Measurements from ENCODE around the gene MCC. TPM values are rescaled to one million over a fixed set of nuclear protein-coding genes. Genes with fewer than 3 reads are reported as not detected.

MCC gene
- total RNA-seq, 2 donors from 2014 or later, result 7.5 to 9.9 TPM

DNA sequence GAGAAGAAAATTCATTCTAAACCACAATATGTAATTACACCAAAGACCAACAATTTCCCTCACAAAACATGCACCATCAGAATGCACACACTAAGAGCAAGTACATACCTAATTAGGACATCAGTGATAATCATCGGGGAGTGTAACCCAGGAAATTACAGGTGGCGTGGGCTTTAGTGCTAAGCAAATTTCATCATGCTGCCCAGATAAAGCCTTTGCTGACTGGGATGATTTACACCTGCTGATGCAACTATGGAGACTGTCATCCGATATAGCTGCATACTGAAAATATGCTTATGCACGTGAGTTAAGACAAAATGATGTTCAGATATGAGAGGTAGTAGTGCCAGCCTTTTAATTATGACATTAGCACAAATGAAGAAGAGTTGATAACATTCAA, 388.4 kb downstream of the MCC start:
- DNase-seq (no peak), ATAC-seq (no peak)
- 71 to 83% methylated on average over 4 of the region's 4 CpGs for WGBS, 2 donors
- Histone ChIP-seq H3K27ac (no peak overlapping the region), H3K36me3 (replicated peaks in 1 of 2; ENCODE audit: insufficient read depth in 1 of 2, low read depth in 2 of 2) (no peaks in the 10 kb centered on the region), H3K4me1 (no peaks in the 10 kb centered on the region), H3K27me3 (no peaks in the 10 kb centered on the region), H3K9me3 (no peaks in the 10 kb centered on the region), H3K4me3 (no peak overlapping the region)
- intact Hi-C loops (cut with DNase I), result no loop called here
- TF ChIP-seq POLR2A (IDR thresholded peaks at IDR 0.05), result no peak
- TF ChIP-seq, protein P1, sequence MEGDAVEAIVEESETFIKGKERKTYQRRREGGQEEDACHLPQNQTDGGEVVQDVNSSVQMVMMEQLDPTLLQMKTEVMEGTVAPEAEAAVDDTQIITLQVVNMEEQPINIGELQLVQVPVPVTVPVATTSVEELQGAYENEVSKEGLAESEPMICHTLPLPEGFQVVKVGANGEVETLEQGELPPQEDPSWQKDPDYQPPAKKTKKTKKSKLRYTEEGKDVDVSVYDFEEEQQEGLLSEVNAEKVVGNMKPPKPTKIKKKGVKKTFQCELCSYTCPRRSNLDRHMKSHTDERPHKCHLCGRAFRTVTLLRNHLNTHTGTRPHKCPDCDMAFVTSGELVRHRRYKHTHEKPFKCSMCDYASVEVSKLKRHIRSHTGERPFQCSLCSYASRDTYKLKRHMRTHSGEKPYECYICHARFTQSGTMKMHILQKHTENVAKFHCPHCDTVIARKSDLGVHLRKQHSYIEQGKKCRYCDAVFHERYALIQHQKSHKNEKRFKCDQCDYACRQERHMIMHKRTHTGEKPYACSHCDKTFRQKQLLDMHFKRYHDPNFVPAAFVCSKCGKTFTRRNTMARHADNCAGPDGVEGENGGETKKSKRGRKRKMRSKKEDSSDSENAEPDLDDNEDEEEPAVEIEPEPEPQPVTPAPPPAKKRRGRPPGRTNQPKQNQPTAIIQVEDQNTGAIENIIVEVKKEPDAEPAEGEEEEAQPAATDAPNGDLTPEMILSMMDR (IDR thresholded peaks at IDR 0.05), result no peak

DNA sequence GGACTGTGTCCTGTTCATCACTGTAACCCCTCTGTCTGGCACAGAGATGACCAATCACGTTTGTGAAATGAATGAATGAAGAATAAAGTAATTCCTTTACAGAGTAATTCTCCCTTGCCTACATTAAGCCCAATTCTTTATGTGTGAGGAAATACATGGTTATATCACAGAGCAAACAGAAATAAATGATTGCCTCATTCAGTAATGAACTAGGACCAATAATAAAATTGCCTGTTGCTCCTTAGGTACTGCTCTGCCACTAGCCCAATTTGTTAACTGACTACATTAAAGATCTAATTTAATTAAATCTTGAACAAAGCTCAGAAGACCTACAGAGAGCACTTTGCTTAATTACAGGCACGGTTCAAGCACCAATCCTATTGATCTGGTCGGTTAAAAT, 389.9 kb downstream of the MCC start:
- H3K4me1 ChIP-seq, result no peaks in the 10 kb centered on the region
- no peak for TF ChIP-seq POLR2A (IDR thresholded peaks at IDR 0.05)
- TF ChIP-seq, protein P1 (IDR thresholded peaks at IDR 0.05), result no peak
- intact Hi-C loops (cut with DNase I), result no loop called here
- H3K27me3 ChIP-seq, result no peaks in the 10 kb centered on the region
- no peaks in the 10 kb centered on the region for H3K36me3 ChIP-seq (replicated peaks in 1 of 2; ENCODE audit: insufficient read depth in 1 of 2, low read depth in 2 of 2)
- DNase-seq (no peak), ATAC-seq (no peak)
- no peaks in the 10 kb centered on the region for H3K9me3 ChIP-seq
- no peak overlapping the region for H3K4me3 ChIP-seq
- WGBS, 2 donors, result 38 to 45% methylated on average over 3 of the region's 3 CpGs
- H3K27ac ChIP-seq, result no peak overlapping the region

DNA sequence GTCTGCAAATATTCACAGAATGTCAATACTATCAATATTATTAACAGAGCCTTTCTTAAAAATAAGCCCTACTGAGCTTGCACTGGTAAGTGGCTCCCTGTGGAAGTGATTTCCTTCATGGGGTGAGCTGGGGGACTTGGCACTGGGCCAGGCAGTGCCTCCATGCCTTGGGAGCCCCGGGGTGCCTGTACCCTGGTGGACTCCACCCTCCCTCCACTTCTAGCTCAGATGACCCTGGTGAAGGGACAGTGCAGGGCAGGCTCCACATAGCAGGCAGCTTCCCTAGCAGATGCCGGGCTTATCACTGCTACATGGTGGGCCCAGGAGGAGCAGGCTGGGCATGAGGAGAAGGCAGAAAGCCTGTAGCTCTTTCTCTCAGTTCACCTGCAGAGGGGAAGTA, 392.4 kb downstream of the MCC start:
- Histone ChIP-seq H3K9me3 (no peaks in the 10 kb centered on the region), H3K27ac (no peak overlapping the region), H3K4me1 (no peaks in the 10 kb centered on the region), H3K27me3 (no peaks in the 10 kb centered on the region), H3K36me3 (replicated peaks in 1 of 2; ENCODE audit: insufficient read depth in 1 of 2, low read depth in 2 of 2) (no peaks in the 10 kb centered on the region), H3K4me3 (no peak overlapping the region)
- intact Hi-C loops (cut with DNase I), result no loop called here
- no peak for TF ChIP-seq POLR2A (IDR thresholded peaks at IDR 0.05)
- TF ChIP-seq, protein P1 (IDR thresholded peaks at IDR 0.05), result no peak
- 73 to 94% methylated on average over 2 of the region's 2 CpGs for WGBS, 2 donors
- DNase-seq (no peak), ATAC-seq (no peak)

DNA sequence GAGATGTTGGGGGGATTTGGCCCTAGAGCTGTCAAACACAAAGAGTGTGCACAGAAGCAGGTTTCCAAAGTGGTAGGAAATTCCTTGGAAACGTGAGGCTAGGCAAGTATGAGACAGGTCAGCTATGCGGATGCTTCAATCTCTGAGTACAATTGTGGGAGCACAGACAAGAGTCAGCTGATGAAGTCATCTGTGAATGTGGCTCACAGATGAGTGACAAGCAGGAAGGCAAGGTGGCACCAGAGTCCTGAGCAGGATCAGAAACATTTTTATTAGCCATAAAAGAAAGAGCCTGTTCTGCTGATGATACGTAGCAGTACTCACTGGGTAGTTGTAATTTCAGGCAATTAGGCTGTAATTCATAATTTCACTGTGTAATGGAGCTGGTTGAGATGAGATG, 394.7 kb downstream of the MCC start:
- TF ChIP-seq POLR2A (IDR thresholded peaks at IDR 0.05), result no peak
- TF ChIP-seq, protein P1 (IDR thresholded peaks at IDR 0.05), result no peak
- intact Hi-C loops (cut with DNase I), result no loop called here
- Histone ChIP-seq H3K4me3 (no peak overlapping the region), H3K36me3 (replicated peaks in 1 of 2; ENCODE audit: insufficient read depth in 1 of 2, low read depth in 2 of 2) (no peaks in the 10 kb centered on the region), H3K9me3 (no peaks in the 10 kb centered on the region), H3K4me1 (peaks cover 2% of the 10 kb centered on the region), H3K27me3 (no peaks in the 10 kb centered on the region), H3K27ac (no peak overlapping the region)
- no peak for ATAC-seq
- WGBS, 2 donors, result 72 to 74% methylated on average over 3 of the region's 3 CpGs
- DNase-seq, result no peak

DNA sequence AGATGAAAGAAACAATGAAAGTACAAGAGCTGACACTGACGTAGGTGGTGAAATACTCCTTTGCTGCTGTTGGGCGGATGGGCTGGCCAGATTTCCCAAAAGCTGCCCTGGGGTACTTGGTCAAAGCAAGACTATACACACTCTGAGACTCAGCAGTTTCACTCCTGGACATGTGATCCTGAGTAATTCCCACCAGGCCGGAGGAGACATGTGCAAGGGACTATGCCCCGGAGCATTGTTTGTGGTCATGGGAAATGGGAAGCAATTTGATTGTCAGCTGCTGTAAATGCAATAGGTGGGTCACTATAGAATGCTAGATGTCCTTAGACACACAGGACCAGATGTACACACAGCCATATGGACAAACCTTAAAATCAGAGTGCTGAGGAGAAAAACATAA, 395.6 kb downstream of the MCC start:
- Histone ChIP-seq H3K36me3 (replicated peaks in 1 of 2; ENCODE audit: insufficient read depth in 1 of 2, low read depth in 2 of 2) (no peaks in the 10 kb centered on the region), H3K27me3 (no peaks in the 10 kb centered on the region), H3K9me3 (no peaks in the 10 kb centered on the region), H3K4me1 (peaks cover 11% of the 10 kb centered on the region), H3K27ac (no peak overlapping the region), H3K4me3 (no peak overlapping the region)
- TF ChIP-seq, protein P1 (IDR thresholded peaks at IDR 0.05), result no peak
- no peak for TF ChIP-seq POLR2A (IDR thresholded peaks at IDR 0.05)
- 57 to 61% methylated on average over 4 of the region's 4 CpGs for WGBS, 2 donors
- ATAC-seq, result no peak
- no peak for DNase-seq
- intact Hi-C loops (cut with DNase I), result no loop called here
